NCI-H524 treated with DMSO at 0.1 percent for 48 hours (cell line): ENCODE results near the gene BTBD16.

Source experiments
- DNase-seq: peaks from one replicate; lab custom pipeline; 2025; lab: John Stamatoyannopoulos, UW

Gene BTBD16

GRCh38 chr10:122343135-122343800, 72.2 kb downstream of the BTBD16 start:
- DNase-seq = no peak

- no peak for DNase-seq
Observed at GRCh38 chr10:122343936-122344335, 72.8 kb downstream of the BTBD16 start.

- DNase-seq = no peak
Observed at GRCh38 chr10:122344741-122345258, 73.7 kb downstream of the BTBD16 start.

DNA sequence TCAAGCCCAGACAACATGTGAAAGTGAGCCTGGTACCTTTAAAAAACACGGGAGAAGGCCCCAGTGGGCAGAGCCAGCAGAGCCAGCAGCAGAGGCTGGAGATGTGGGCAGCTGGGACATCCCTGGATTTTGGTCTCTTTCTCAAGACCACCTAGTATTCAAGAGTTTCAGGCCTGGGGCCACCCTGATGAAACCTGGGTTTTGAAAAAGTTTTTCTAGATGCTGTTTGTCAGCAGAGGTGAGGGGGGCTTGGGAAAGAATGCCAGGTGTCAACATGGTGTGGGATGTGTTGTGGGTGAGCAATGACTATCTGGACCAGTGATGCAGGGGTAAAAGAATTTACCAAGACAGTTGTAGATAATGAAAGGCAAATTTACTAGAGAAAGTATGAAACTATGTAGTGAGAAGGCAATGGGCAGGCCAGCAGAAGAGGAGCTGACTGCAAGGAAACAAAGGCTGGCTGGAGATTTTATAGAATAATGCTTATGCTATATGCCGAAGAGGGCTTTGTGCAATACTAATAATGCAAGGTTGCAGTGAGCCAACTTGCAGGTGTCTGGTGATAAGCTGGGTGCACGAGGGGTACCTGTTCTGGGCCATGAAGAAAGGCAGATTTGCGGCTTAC, 75.3 kb downstream of the BTBD16 start:
- DNase-seq = no peak

- DNase-seq = no peak
Observed at GRCh38 chr10:122347170-122347841, 76.2 kb downstream of the BTBD16 start.

DNA sequence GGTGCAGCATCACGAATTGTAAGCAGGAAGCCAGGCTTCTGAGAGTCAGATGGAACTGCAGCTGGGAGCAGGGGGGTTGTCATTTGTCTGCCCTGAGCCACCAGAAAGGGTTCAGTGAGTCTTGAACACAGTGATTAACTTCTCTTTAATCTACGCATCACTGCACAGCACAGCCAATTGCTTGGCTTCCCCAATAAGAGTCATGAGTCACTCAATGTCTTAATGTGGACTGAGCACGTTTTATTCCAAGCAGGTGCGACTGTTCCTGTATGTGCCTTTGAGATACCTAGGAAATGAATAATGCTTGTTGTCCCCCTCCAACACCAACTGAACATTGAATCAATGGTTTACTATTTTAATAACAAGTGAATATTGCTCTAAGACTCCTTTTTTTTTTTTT, 77.4 kb downstream of the BTBD16 start:
- DNase-seq = no peak

DNA sequence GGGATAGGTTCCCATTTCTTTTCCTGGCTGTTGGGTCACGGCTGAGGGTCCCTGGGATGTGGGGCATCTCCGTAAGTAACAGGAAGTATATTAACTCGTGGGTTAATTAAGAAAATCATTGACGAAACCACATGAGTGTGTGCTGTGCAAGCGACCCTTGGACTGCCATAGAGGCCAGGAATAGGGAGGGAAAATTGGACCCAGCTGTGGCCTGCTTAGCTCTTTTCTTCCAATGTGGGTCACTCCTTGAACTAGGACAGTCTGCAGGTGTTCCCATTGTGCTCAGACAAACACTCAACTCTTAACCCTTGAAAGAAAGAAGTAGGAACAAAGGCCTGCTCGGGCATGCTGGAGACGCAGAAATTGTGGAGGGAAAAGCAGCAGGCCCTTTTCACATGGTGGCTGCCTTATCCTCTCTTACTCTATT, 77.9 kb downstream of the BTBD16 start:
- DNase-seq = no peak

GRCh38 chr10:122349758-122350369, 78.8 kb downstream of the BTBD16 start:
- no peak for DNase-seq

DNA sequence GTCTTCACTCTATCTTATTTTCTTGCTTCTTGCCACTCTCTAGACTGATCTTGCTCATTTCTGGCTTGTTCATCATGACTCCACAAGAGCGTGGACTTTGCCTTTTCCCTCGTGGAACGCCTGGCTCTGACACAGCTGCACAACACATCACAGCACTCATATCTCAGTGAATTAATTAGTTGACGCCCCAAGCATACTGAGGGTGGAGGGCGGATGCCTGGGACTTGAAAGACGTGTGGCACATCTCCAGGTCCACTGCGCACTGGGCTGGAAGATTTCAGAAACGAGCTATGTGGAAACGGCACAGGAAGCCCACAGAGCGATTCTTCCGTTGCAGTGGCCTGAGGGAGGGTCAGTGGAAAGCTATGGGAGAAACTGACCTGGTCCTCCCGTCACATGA, 79.8 kb downstream of the BTBD16 start:
- no peak for DNase-seq

DNA sequence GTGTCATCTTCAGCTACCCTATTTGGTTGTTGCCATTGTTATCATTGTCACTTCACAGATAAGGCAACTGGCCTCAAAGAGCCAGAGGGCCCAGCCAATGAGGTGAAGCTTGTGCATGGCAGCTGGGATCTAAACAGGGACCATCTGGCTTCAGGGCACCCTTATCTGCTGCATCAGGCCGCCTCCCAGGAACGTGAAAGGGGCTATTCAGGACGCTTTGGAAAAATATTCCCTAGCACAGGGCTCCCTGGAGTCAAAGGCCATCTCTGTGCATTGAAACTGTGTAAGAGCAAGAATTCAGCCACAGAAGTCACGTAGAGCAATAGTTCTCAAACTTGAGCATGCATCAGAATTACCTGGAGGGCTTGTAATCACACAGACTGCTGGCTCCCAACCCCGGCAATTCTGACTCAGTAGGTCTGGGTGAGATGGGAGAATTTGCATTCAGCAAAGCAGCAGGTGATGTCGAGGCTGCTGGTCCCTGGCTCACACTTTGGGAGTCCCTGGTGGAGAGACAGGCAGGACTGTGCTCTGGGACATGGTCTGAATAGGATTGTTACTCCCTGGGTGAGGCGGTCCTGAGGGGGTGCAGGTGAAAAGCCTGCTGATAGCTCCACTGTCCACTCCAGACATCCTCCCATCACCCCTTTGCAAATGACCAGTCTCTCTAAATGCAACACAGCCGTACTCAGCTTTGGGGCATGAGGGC, 81.9 kb downstream of the BTBD16 start:
- no peak for DNase-seq

DNA sequence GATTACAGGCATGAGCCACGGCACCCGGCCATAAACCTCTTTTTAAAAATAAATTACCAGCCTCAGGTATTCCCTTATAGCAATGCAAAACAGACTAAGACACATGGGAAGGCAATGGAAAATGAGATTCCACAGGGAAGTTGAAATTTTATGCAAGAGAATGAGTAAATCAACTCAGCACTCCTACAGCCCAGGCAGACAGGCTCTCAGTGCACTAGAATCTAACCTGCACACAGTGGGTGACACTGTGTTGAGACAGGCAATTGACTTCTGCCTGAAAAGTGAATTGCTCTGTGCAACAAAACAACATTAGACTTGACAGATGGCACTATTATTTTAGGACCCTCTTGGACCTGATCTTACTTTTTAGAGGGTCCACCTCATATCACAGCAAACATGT, 83.3 kb downstream of the BTBD16 start:
- DNase-seq = no peak

DNA sequence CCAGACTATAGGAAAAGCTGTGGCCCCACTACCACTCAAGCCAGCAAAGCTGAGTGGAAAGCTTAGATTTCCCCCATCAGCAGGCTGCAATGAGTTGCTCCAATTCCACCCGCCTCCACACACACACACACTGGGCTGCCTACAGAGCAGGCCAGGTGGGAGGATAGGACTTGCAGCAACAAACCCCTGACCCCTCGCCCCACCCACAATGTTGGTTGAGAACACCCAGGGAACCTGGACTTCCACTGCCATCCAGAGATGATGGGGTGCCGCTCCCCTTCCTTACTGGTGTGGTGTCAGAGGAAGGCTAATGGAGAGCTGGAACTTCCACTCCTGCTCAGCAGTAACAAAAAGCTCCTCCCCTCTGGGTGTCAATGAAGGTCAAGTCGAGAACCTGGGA, 86.6 kb downstream of the BTBD16 start:
- no peak for DNase-seq

GRCh38 chr10:122359621-122360020, 88.5 kb downstream of the BTBD16 start:
- no peak for DNase-seq

DNA sequence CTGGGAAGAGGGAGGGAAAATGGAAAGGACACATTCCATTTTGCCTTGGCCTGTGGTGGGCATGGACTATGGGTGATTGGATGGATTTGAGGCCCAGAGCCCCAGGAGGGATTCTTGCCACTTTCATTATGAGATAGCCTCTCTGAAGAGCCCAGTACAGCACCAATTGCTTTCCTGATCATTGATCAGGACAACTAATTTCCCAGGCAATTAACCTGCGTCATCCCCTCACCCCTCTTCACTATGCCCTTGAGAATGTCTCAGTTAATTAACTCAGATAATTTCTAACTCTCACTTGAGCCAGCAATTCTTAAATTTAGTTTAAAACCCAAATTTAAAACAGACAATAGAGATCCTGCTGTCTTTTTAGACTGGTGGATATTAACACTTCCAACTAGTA, 90.0 kb downstream of the BTBD16 start:
- no peak for DNase-seq

- DNase-seq = no peak
Observed at GRCh38 chr10:122362031-122362592, 91.0 kb downstream of the BTBD16 start.

DNA sequence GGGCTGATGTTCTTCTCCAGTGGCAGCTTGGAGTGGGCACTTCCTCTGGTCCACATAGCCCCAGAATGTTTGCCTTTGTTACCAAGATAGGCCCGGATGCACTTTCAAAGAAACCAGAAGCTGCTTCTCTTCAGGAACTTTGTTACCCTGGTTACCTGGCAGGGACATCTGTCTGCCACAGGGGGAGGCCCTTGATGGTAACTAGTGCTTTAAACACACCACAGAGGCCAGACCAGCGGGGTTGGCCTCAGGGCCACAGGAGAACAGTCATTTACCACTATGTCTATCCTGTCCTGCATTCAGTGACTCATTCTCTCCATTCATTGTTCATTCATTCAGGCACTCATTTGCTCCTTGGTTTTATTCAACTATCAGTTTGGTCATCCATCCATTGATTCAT, 91.5 kb downstream of the BTBD16 start:
- no peak for DNase-seq

- no peak for DNase-seq
Observed at GRCh38 chr10:122363311-122363710, 92.2 kb downstream of the BTBD16 start.

DNA sequence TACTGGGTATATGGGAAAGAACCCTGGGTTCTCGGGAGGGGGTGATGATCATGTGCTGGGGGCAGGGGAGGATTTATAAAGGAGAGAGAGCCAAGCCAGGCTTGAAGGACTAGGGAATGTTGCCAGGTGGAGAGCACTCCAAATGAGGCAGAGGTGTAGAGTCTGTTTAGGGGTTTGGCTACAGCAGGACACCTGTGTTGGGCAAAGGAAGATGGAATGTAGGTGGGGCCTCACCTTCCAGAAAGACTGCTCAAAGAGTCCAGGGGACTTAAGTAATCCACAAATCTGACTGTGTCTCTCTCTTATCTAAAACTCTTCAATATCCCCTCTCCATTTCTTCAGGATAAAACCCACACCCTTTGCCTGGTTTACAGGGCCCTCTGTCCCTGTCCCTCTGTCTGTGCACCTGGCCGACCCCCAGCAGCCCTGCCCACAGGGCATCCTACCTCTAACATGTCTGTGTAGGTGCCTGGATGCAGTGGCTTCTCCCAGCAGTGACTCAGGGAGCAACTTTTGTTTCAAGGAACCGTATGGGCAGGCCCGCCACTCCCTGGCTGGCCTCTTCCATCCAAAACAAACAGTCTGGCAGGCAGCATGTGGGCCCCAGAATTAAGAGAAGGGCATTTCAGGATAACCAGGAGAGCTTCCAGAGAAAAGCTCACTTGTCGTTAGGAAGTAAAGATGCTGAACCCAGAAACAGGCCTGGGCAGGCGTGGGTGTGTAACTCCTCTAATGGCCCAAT, 92.8 kb downstream of the BTBD16 start:
- no peak for DNase-seq

- DNase-seq = no peak
Observed at GRCh38 chr10:122368502-122369254, 97.6 kb downstream of the BTBD16 start.

GRCh38 chr10:122373108-122373507, 102.0 kb downstream of the BTBD16 start:
- no peak for DNase-seq
